ENCODE measurements around the gene CAMTA1. TPM values are rescaled to one million over a fixed set of nuclear protein-coding genes. Genes with fewer than 3 reads are reported as not detected.

The CAMTA1 gene
- total RNA-seq, 1 donor = 56.1 TPM

GRCh38 chr1:7587773-7588456, 802.7 kb downstream of the CAMTA1 start:
- no peak for TF ChIP-seq CTCF (IDR thresholded peaks at IDR 0.05; ENCODE audit: insufficient read depth, low read depth, low read length)
- no peak for DNase-seq (ENCODE audit: low read depth)
- H3K4me3 ChIP-seq (ENCODE audit: low read depth, low read length) = no peak overlapping the region

GRCh38 chr1:7588457-7588827, 803.2 kb downstream of the CAMTA1 start:
- TF ChIP-seq CTCF (IDR thresholded peaks at IDR 0.05; ENCODE audit: insufficient read depth, low read depth, low read length) = no peak
- no peak for DNase-seq (ENCODE audit: low read depth)
- no peak overlapping the region for H3K4me3 ChIP-seq (ENCODE audit: low read depth, low read length)

GRCh38 chr1:7589080-7589735, 804.0 kb downstream of the CAMTA1 start:
- no peak for DNase-seq (ENCODE audit: low read depth)
- TF ChIP-seq CTCF (IDR thresholded peaks at IDR 0.05; ENCODE audit: insufficient read depth, low read depth, low read length) = no peak
- no peak overlapping the region for H3K4me3 ChIP-seq (ENCODE audit: low read depth, low read length)

- no peak for DNase-seq (ENCODE audit: low read depth)
- no peak for TF ChIP-seq CTCF (IDR thresholded peaks at IDR 0.05; ENCODE audit: insufficient read depth, low read depth, low read length)
- no peak overlapping the region for H3K4me3 ChIP-seq (ENCODE audit: low read depth, low read length)
Measured at GRCh38 chr1:7589774-7590425, 804.6 kb downstream of the CAMTA1 start.

GRCh38 chr1:7590426-7590790, 805.2 kb downstream of the CAMTA1 start:
- no peak overlapping the region for H3K4me3 ChIP-seq (ENCODE audit: low read depth, low read length)
- TF ChIP-seq CTCF (IDR thresholded peaks at IDR 0.05; ENCODE audit: insufficient read depth, low read depth, low read length) = no peak
- DNase-seq (ENCODE audit: low read depth) = no peak

- H3K4me3 ChIP-seq (ENCODE audit: low read depth, low read length) = no peak overlapping the region
- DNase-seq (ENCODE audit: low read depth) = no peak
- no peak for TF ChIP-seq CTCF (IDR thresholded peaks at IDR 0.05; ENCODE audit: insufficient read depth, low read depth, low read length)
Measured at GRCh38 chr1:7591565-7591964, 806.3 kb downstream of the CAMTA1 start.

All from fibroblast of villous mesenchyme (primary cell).